NCI-H1105 treated with DMSO at 0.1 percent for 48 hours (cell line): ENCODE data around the gene ZNF22.

Source experiments
- DNase-seq: peaks from one replicate; lab custom pipeline; 2025; lab: John Stamatoyannopoulos, UW

ZNF22 gene

GRCh38 chr10:44977287-44978212 lies 23.2 kb upstream of the ZNF22 start:
- DNase-seq: no peak

GRCh38 chr10:44978213-44978569 lies 22.5 kb upstream of the ZNF22 start:
- no peak for DNase-seq

- peak; percentile 62 for DNase-seq
These were observed 22.0 kb upstream of the ZNF22 start, which contains the start of gene DEPP1 for GRCh38 chr10:44978570-44979280. Gene DEPP1 (minus strand): TSS chr10:44978809. CDS start chr10:44978030, 779 bp downstream.

- no peak for DNase-seq
These were observed 21.2 kb upstream of the ZNF22 start for GRCh38 chr10:44979281-44980191.

- no peak for DNase-seq
These were observed 20.2 kb upstream of the ZNF22 start for GRCh38 chr10:44980309-44981171.

GRCh38 chr10:44981172-44982113 lies 19.3 kb upstream of the ZNF22 start:
- DNase-seq: no peak

- no peak for DNase-seq
These were observed 18.6 kb upstream of the ZNF22 start for GRCh38 chr10:44982114-44982460.

- DNase-seq: no peak
These were observed 18.2 kb upstream of the ZNF22 start for GRCh38 chr10:44982496-44982895.

GRCh38 chr10:44983066-44983894 lies 17.4 kb upstream of the ZNF22 start:
- no peak for DNase-seq

GRCh38 chr10:44983895-44984278 lies 16.8 kb upstream of the ZNF22 start:
- DNase-seq: no peak

GRCh38 chr10:44984671-44985101 lies 16.0 kb upstream of the ZNF22 start:
- DNase-seq: no peak

GRCh38 chr10:44985175-44985681 lies 15.5 kb upstream of the ZNF22 start:
- no peak for DNase-seq

- DNase-seq: no peak
These were observed 14.5 kb upstream of the ZNF22 start for GRCh38 chr10:44986179-44986578.

- no peak for DNase-seq
These were observed 14.1 kb upstream of the ZNF22 start for GRCh38 chr10:44986670-44987069.

GRCh38 chr10:44988957-44989585 lies 11.7 kb upstream of the ZNF22 start:
- DNase-seq: no peak

GRCh38 chr10:44989597-44990301 lies 11.0 kb upstream of the ZNF22 start:
- no peak for DNase-seq

GRCh38 chr10:44990302-44990655 lies 10.4 kb upstream of the ZNF22 start:
- DNase-seq: no peak

GRCh38 chr10:44990965-44991364 lies 9.8 kb upstream of the ZNF22 start:
- DNase-seq: no peak
